GM15510 (cell line): ENCODE measurements around the gene DOCK10.

Experiments used
- POLR2A ChIP-seq: IDR thresholded peaks from 3 replicates; pipeline ENCODE4 v1.6.1; 2011; ENCODE audit warnings: borderline replicate concordance; ENCODE audit not compliant: insufficient read length; ENCODE audit errors: extremely low read depth

DOCK10 gene

GRCh38 chr2:224957540-224958461 lies 84.5 kb downstream of the DOCK10 start:
- TF ChIP-seq POLR2A, result no peak

- no peak for TF ChIP-seq POLR2A
Observed at GRCh38 chr2:224956706-224957105, 85.6 kb downstream of the DOCK10 start.

GRCh38 chr2:224954980-224955379 lies 87.3 kb downstream of the DOCK10 start:
- TF ChIP-seq POLR2A, result no peak

GRCh38 chr2:224952936-224953657 lies 89.2 kb downstream of the DOCK10 start:
- TF ChIP-seq POLR2A, result no peak

GRCh38 chr2:224951723-224952481 lies 90.4 kb downstream of the DOCK10 start:
- no peak for TF ChIP-seq POLR2A

GRCh38 chr2:224948859-224949258 lies 93.4 kb downstream of the DOCK10 start:
- TF ChIP-seq POLR2A, result no peak

- TF ChIP-seq POLR2A, result no peak
Observed at GRCh38 chr2:224948005-224948404, 94.3 kb downstream of the DOCK10 start.

GRCh38 chr2:224947566-224947965 lies 94.7 kb downstream of the DOCK10 start:
- no peak for TF ChIP-seq POLR2A

- no peak for TF ChIP-seq POLR2A
Observed at GRCh38 chr2:224946895-224947294, 95.4 kb downstream of the DOCK10 start.

GRCh38 chr2:224944707-224945547 lies 97.3 kb downstream of the DOCK10 start:
- TF ChIP-seq POLR2A, result no peak

- no peak for TF ChIP-seq POLR2A
Observed at GRCh38 chr2:224941960-224942359, 100.3 kb downstream of the DOCK10 start.

- no peak for TF ChIP-seq POLR2A
Observed at GRCh38 chr2:224940618-224941017, 101.7 kb downstream of the DOCK10 start.

- no peak for TF ChIP-seq POLR2A
Observed at GRCh38 chr2:224938651-224939182, 103.6 kb downstream of the DOCK10 start.

GRCh38 chr2:224937887-224938286 lies 104.4 kb downstream of the DOCK10 start:
- no peak for TF ChIP-seq POLR2A
